K562 (cell line): ENCODE data around the gene SLC66A3. TPM values are rescaled to one million over a fixed set of nuclear protein-coding genes. Genes with fewer than 3 reads are reported as not detected.

ENCODE experiments used
- ATAC-seq: fragments of 200-7000 bp; cut with Tn5 transposase; 3 replicates; pipeline ENCODE4 v1.9.1; 2020; ENCODE audit warnings: moderate library complexity
- BruUV-seq: library from RNA; stranded (reverse); fragments of 400-500 nt; replicated peaks from 2 replicates; lab custom pipeline; 2021; lab: Mats Ljungman, UMichigan
- CTCF ChIA-PET: fragments of 300-600 bp; formaldehyde crosslinking; extraction: SDS; loops from one replicate; lab custom pipeline; 2021; ENCODE audit warnings: low intra/inter-chr PET ratio; lab: Yijun Ruan, JAX
- POLR2A ChIA-PET: fragments of 300-600, 350-650 bp; sonication (Branson Sonifier 250); formaldehyde crosslinking; extraction: SDS; loops from one replicate; lab custom pipeline; 2021; ENCODE audit warnings: antibody characterized with exemption, inconsistent platforms; lab: Yijun Ruan, JAX
- DNase-seq, 4 experiments: peaks; one replicate each; pipeline versions ENCODE4 v3.0.0 to v3.0.0-alpha.2; 2011 to 2018; ENCODE audit warnings: low spot score in 3 of 4, mixed read lengths in 3 of 4; ENCODE audit errors: extremely low read depth in 1 of 4
- FAIRE-seq: peaks from 2 replicates; lab custom pipeline; 2011; peaks lifted over from hg19 to GRCh38; lab: Jason Lieb, UNC
- H2AFZ ChIP-seq: 2 replicates; pipeline ENCODE4 v1.6.0; 2011; ENCODE audit warnings: low read depth, low read length, control low read depth, inconsistent platforms
- H3K27ac ChIP-seq: fragments of 200-600 bp; 3 replicates; pipeline ENCODE4 v1.8.0; 2011; ENCODE audit warnings: low read depth, mild to moderate bottlenecking, control low read depth, inconsistent platforms, low read length, moderate library complexity, mixed read lengths; ENCODE audit errors: extremely low read depth
- H3K27me3 ChIP-seq, 2 experiments: fragments of 300-600 bp in 1 of 2; 2 replicates in 1 of 2; 3 replicates in 1 of 2; pipeline versions ENCODE4 v1.6.0 to v1.8.0; 2011; ENCODE audit warnings: inconsistent platforms in 2 of 2, low read length in 2 of 2, mild to moderate bottlenecking in 1 of 2, mixed read lengths in 1 of 2, moderate library complexity in 1 of 2; ENCODE audit not compliant: control insufficient read depth in 2 of 2, insufficient read depth in 2 of 2
- H3K36me3 ChIP-seq: fragments of 300-600 bp; 3 replicates; pipeline ENCODE4 v1.8.0; 2011; ENCODE audit warnings: mild to moderate bottlenecking, low read length, inconsistent platforms; ENCODE audit not compliant: control insufficient read depth, insufficient read depth
- H3K4me1 ChIP-seq, 2 experiments: fragments of 200-600 bp in 1 of 2; replicated peaks in 1 of 2; 2 replicates in 1 of 2; 3 replicates in 1 of 2; pipeline versions ENCODE4 v1.5.1 to v1.8.0; 2011; ENCODE audit warnings: inconsistent platforms in 2 of 2, low read length in 2 of 2, mild to moderate bottlenecking in 1 of 2, mixed read lengths in 1 of 2, moderate library complexity in 1 of 2; ENCODE audit not compliant: control insufficient read depth in 2 of 2, insufficient read depth in 2 of 2
- H3K4me2 ChIP-seq: 2 replicates; pipeline ENCODE4 v1.6.1; 2011; ENCODE audit warnings: low read length, control low read depth, inconsistent platforms, mixed read lengths; ENCODE audit not compliant: insufficient read depth
- H3K4me3 ChIP-seq: fragments of 200-600 bp; sonication (generic), shearing (Covaris generic); 2 replicates; pipeline ENCODE4 v1.5.1; 2016; ENCODE audit warnings: control low read depth, inconsistent platforms
- H3K79me2 ChIP-seq: fragments of 200-600 bp; 3 replicates; pipeline ENCODE4 v1.8.0; 2011; ENCODE audit warnings: low read length, inconsistent platforms; ENCODE audit not compliant: control insufficient read depth, insufficient read depth
- H3K9ac ChIP-seq, 2 experiments: 2 replicates each; pipeline versions ENCODE4 v1.6.0 to v1.6.1; 2011; ENCODE audit warnings: low read depth in 2 of 2, low read length in 2 of 2, control low read depth in 1 of 2, inconsistent platforms in 1 of 2, mild to moderate bottlenecking in 1 of 2, mixed read lengths in 1 of 2; ENCODE audit not compliant: insufficient read depth in 1 of 2
- H3K9me1 ChIP-seq: one replicate; pipeline ENCODE4 v1.6.0; 2011; ENCODE audit warnings: inconsistent platforms, mild to moderate bottlenecking, low read length, moderate library complexity; ENCODE audit not compliant: control insufficient read depth, insufficient read depth
- H3K9me3 ChIP-seq: replicated peaks from 2 replicates; pipeline ENCODE4 v1.5.1; 2011; ENCODE audit warnings: low read depth, low read length, inconsistent platforms; ENCODE audit not compliant: control insufficient read depth, insufficient read depth
- H4K20me1 ChIP-seq: replicated peaks from 2 replicates; pipeline ENCODE4 v1.6.1; 2011; ENCODE audit warnings: low read length, inconsistent platforms, mixed read lengths; ENCODE audit not compliant: control insufficient read depth, insufficient read depth
- ARHGAP35 ChIP-seq: fragments of 450-650 bp; IDR thresholded peaks from 2 replicates; pipeline ENCODE4 v1.6.1; 2018; ENCODE audit not compliant: partially characterized antibody
- ARID1B ChIP-seq: fragments of 450-650 bp; IDR thresholded peaks from 2 replicates; pipeline ENCODE4 v1.6.1; 2016; ENCODE audit warnings: antibody characterized with exemption, mild to moderate bottlenecking, inconsistent platforms
- HDAC8 ChIP-seq: fragments of 450-650 bp; IDR thresholded peaks from 2 replicates; pipeline ENCODE4 v1.6.1; 2016; ENCODE audit warnings: mild to moderate bottlenecking, missing genetic modification characterization, moderate library complexity, missing compliant biosample characterization
- KLF1 ChIP-seq: fragments of 450-650 bp; IDR thresholded peaks from 2 replicates; pipeline ENCODE4 v1.6.1; 2016; ENCODE audit warnings: missing genetic modification characterization, missing compliant biosample characterization
- SMARCC2 ChIP-seq: fragments of 450-650 bp; IDR thresholded peaks from 2 replicates; pipeline ENCODE4 v1.6.1; 2017; ENCODE audit warnings: antibody characterized with exemption, moderate library complexity, mild to moderate bottlenecking, low read depth
- SPI1 ChIP-seq: IDR thresholded peaks from 2 replicates; pipeline ENCODE4 v1.6.1; 2011; ENCODE audit warnings: low read depth, low read length, control low read depth, borderline replicate concordance
- TAF1 ChIP-seq: IDR thresholded peaks from 2 replicates; pipeline ENCODE4 v1.6.1; 2011; ENCODE audit warnings: mild to moderate bottlenecking, low read length, moderate library complexity; ENCODE audit not compliant: insufficient read depth, control insufficient read depth, severe bottlenecking; ENCODE audit errors: extremely low read depth
- TAL1 ChIP-seq: fragments of 450-650 bp; IDR thresholded peaks from 2 replicates; pipeline ENCODE4 v1.6.1; 2016; ENCODE audit warnings: mild to moderate bottlenecking
- ZBTB5 ChIP-seq: fragments of 450-650 bp; IDR thresholded peaks from 2 replicates; pipeline ENCODE4 v1.6.1; 2017; ENCODE audit warnings: antibody characterized with exemption
- ZFP30 ChIP-seq: fragments of 250-450 bp; sonication (Bioruptor Pico); IDR thresholded peaks from 2 replicates; pipeline ENCODE4 v1.8.0; 2022; ENCODE audit warnings: moderate library complexity, mild to moderate bottlenecking, inconsistent platforms, borderline replicate concordance
- ZNF133 ChIP-seq: fragments of 250-450 bp; sonication (Bioruptor Pico); IDR thresholded peaks from 2 replicates; pipeline ENCODE4 v1.4.0; 2020; ENCODE audit warnings: mild to moderate bottlenecking
- ZNF146 ChIP-seq: IDR thresholded peaks from one replicate; pipeline ENCODE4 v1.6.1; 2018; ENCODE audit warnings: missing compliant biosample characterization; ENCODE audit not compliant: unreplicated experiment
- ZNF644 ChIP-seq: fragments of 200-800 bp; sonication (Bioruptor generic); IDR thresholded peaks from 2 replicates; pipeline ENCODE4 v1.6.1; 2016; ENCODE audit warnings: low read depth, missing genetic modification characterization, missing compliant biosample characterization
- WGBS: fragments of 100-300 bp; shearing (Covaris generic); methylation state at CpG from one replicate; pipeline ENCODE4 v1.1.6; 2016; ENCODE audit warnings: low coverage, mixed read lengths; ENCODE audit not compliant: insufficient coverage; ENCODE audit errors: missing lambda C conversion rate; 5-methylcytosine and 5-hydroxymethylcytosine counted together
- in situ Hi-C: fragments of 300-500 bp; cut with MboI; formaldehyde crosslinking; loops from 4 replicates; pipeline ENCODE4 v1.15.0; 2018; ENCODE audit warnings: inconsistent platforms, mixed read lengths
- intact Hi-C: fragments of 100-400 bp; cut with micrococcal nuclease; formaldehyde crosslinking; loops from 2 replicates; pipeline ENCODE4 v1.14.2; 2022
- polyA plus RNA-seq, 8 experiments: library from polyadenylated mRNA; depleted of rRNA in 4 of 8; stranded (reverse) in 5 of 8; unstranded in 3 of 8; fragments of >200 nt; fragmentation: Nextera tagmentation in 2 of 8; fragmentation: Illumina TruSeq in 1 of 8; extraction: Ambion mirVana in 2 of 8; extraction: Trizol in 1 of 8; gene quantifications; 2 replicates each; pipeline versions ENCODE4 v1.2.1 to v1.2.3, GENCODE V29; 2011 to 2014; ENCODE audit warnings: inconsistent platforms in 1 of 8, missing spikeins in 1 of 8
- total RNA-seq, 7 experiments: library from RNA; depleted of rRNA in 6 of 7; stranded (reverse); fragments of >200 nt in 6 of 7; fragmentation: Illumina TruSeq in 2 of 7; extraction: Trizol in 2 of 7; gene quantifications; 2 replicates each; pipeline versions ENCODE4 v1.2.1 to v1.2.3, GENCODE V29; 2011 to 2021; ENCODE audit warnings: low replicate concordance in 1 of 7
- TF ChIP-seq, protein P1 (sequence below): fragments of 250-450 bp; sonication (Bioruptor Pico); IDR thresholded peaks from 2 replicates; pipeline ENCODE4 v1.4.0; 2020; ENCODE audit warnings: mild to moderate bottlenecking, moderate library complexity

The SLC66A3 gene
- total and polyA plus RNA-seq, 9 of the 15 experiments (the other 6 are each of a cell fraction or from before 2014, with no cell fraction given): 2.8 to 30.0 (median 9.1) TPM

- H3K4me3 ChIP-seq: no peak overlapping the region
- in situ Hi-C loops: no loop called here
- CTCF ChIA-PET: interaction anchor here (0.6 kb wide), 1 partner anchor 130 kb away, joined by 3 read pairs; no protein-coding TSS in a partner anchor
Measured at GRCh38 chr2:11212645-11213044, 57.4 kb downstream of the SLC66A3 start.

GRCh38 chr2:11213090-11213638 lies 57.9 kb downstream of the SLC66A3 start:
- in situ Hi-C loops: no loop called here
- no peaks in the 10 kb centered on the region for H3K27me3 ChIP-seq
- H3K9me3 ChIP-seq: no peaks in the 10 kb centered on the region
- H3K36me3 ChIP-seq: peaks cover 64% of the 10 kb centered on the region; the same call in 2 of the 3 replicates
- no TSS peak for BruUV-seq
- no peak overlapping the region for H3K4me3 ChIP-seq
- no peaks in the 10 kb centered on the region for H3K4me1 ChIP-seq
- H3K9me1 ChIP-seq: no peaks in the 10 kb centered on the region
- WGBS: 78% methylated on average over 5 of the region's 5 CpGs
- H3K79me2 ChIP-seq: no peaks in the 10 kb centered on the region
- no peak for ATAC-seq
- ChIA-PET POLR2A (no interaction called here), CTCF (no interaction called here)
- DNase-seq: no peak
- no peak overlapping the region for H3K27ac ChIP-seq
- no peaks in the 10 kb centered on the region for H4K20me1 ChIP-seq
- no peak overlapping the region for H3K4me2 ChIP-seq
- intact Hi-C loops: no loop called here
- no peak overlapping the region for H3K9ac ChIP-seq
- no peak for FAIRE-seq
- no peak overlapping the region for H2AFZ ChIP-seq
- no peak for TF ChIP-seq KLF1 (tag)
- no peak for TF ChIP-seq TAF1
- TF ChIP-seq ZNF146: no peak
- TF ChIP-seq ZFP30 (CRISPR knock-in tag): no peak
- TF ChIP-seq SPI1: no peak
- TF ChIP-seq ARHGAP35: no peak
- TF ChIP-seq HDAC8 (tag): no peak
- no peak for TF ChIP-seq ZNF133 (CRISPR knock-in tag)
- no peak for TF ChIP-seq ARID1B
- TF ChIP-seq TAL1: no peak
- no peak for TF ChIP-seq ZNF644 (tag)
- no peak for TF ChIP-seq ZBTB5

More at GRCh38 chr2:11212645-11213044, 57.4 kb downstream of the SLC66A3 start:
- Histone ChIP-seq H3K27ac (no peak overlapping the region), H3K4me1 (no peaks in the 10 kb centered on the region), H3K36me3 (peaks cover 63% of the 10 kb centered on the region; the same call in 2 of the 3 replicates), H2AFZ (no peak overlapping the region), H3K79me2 (no peaks in the 10 kb centered on the region), H3K27me3 (no peaks in the 10 kb centered on the region), H3K9me3 (no peaks in the 10 kb centered on the region), H3K4me2 (no peak overlapping the region), H4K20me1 (no peaks in the 10 kb centered on the region), H3K9ac (no peak overlapping the region), H3K9me1 (no peaks in the 10 kb centered on the region)
- no TSS peak for BruUV-seq
- FAIRE-seq: no peak
- ATAC-seq: no peak
- no peak for TF ChIP-seq SMARCC2
- TF ChIP-seq, protein P1, sequence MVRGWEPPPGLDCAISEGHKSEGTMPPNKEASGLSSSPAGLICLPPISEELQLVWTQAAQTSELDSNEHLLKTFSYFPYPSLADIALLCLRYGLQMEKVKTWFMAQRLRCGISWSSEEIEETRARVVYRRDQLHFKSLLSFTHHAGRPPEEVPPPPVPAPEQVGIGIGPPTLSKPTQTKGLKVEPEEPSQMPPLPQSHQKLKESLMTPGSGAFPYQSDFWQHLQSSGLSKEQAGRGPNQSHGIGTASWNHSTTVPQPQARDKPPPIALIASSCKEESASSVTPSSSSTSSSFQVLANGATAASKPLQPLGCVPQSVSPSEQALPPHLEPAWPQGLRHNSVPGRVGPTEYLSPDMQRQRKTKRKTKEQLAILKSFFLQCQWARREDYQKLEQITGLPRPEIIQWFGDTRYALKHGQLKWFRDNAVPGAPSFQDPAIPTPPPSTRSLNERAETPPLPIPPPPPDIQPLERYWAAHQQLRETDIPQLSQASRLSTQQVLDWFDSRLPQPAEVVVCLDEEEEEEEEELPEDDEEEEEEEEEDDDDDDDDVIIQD (CRISPR knock-in tag): no peak
- POLR2A ChIA-PET: no interaction called here
- DNase-seq: no peak
- intact Hi-C loops: no loop called here
